CD14-positive monocyte (primary cell): ENCODE results near the gene APBA2. TPM values are rescaled to one million over a fixed set of nuclear protein-coding genes. Genes with fewer than 3 reads are reported as not detected.

Experiments
- DNase-seq, 3 donors: peaks; one replicate each; pipeline ENCODE4 v3.0.0-alpha.2; 2011 to 2022
- H2AFZ ChIP-seq: 2 replicates; pipeline ENCODE4 v1.6.0; 2012; ENCODE audit warnings: mild to moderate bottlenecking, low read depth, low read length, inconsistent platforms; ENCODE audit not compliant: insufficient read depth, poor library complexity, severe bottlenecking
- H3K27ac ChIP-seq, 2 donors: 1 replicate in 1 of 2; 2 replicates in 1 of 2; pipeline ENCODE4 v1.5.1; 2012 to 2013; ENCODE audit warnings: low read length in 2 of 2, control low read depth in 1 of 2, inconsistent platforms in 1 of 2, low read depth in 1 of 2, mild to moderate bottlenecking in 1 of 2
- H3K27me3 ChIP-seq, 2 donors: one replicate each; pipeline versions ENCODE4 v1.6.0 to v1.6.1; 2011 to 2013; ENCODE audit warnings: low read length in 2 of 2; ENCODE audit not compliant: control insufficient read depth in 2 of 2, insufficient read depth in 2 of 2
- H3K36me3 ChIP-seq, 2 donors: replicated peaks in 1 of 2; 1 replicate in 1 of 2; 2 replicates in 1 of 2; pipeline versions ENCODE4 v1.5.1 to v1.6.1; 2012 to 2013; ENCODE audit warnings: low read length in 2 of 2, control low read depth in 1 of 2, inconsistent platforms in 1 of 2, mild to moderate bottlenecking in 1 of 2; ENCODE audit not compliant: insufficient read depth in 2 of 2, control insufficient read depth in 1 of 2
- H3K4me1 ChIP-seq, 2 donors: 1 replicate in 1 of 2; 2 replicates in 1 of 2; pipeline versions ENCODE4 v1.5.1 to v1.6.1; 2012 to 2013; ENCODE audit warnings: low read length in 2 of 2, control low read depth in 1 of 2, inconsistent platforms in 1 of 2, mild to moderate bottlenecking in 1 of 2, moderate library complexity in 1 of 2; ENCODE audit not compliant: insufficient read depth in 2 of 2, control insufficient read depth in 1 of 2
- H3K4me2 ChIP-seq: replicated peaks from 2 replicates; pipeline ENCODE3; 2012; ENCODE audit warnings: low read length, moderate library complexity, mild to moderate bottlenecking; ENCODE audit not compliant: poor library complexity, severe bottlenecking; ENCODE audit errors: extremely low read depth
- H3K4me3 ChIP-seq, 3 experiments: fragments of 200-600 bp in 1 of 3; sonication (generic) in 1 of 3; replicated peaks in 1 of 3; 1 replicate in 2 of 3; 2 replicates in 1 of 3; pipeline ENCODE4 v1.5.1; 2011 to 2013; ENCODE audit warnings: low read length in 3 of 3, mild to moderate bottlenecking in 3 of 3, control low read depth in 2 of 3, low read depth in 2 of 3, inconsistent platforms in 1 of 3, moderate library complexity in 1 of 3
- H3K79me2 ChIP-seq: 2 replicates; pipeline ENCODE4 v1.6.0; 2012; ENCODE audit warnings: mild to moderate bottlenecking, control low read depth, inconsistent platforms, low read length, moderate library complexity; ENCODE audit not compliant: insufficient read depth
- H3K9ac ChIP-seq: 2 replicates; pipeline ENCODE4 v1.6.0; 2017; ENCODE audit warnings: low read length, mild to moderate bottlenecking; ENCODE audit not compliant: insufficient read depth, poor library complexity, severe bottlenecking
- H3K9me3 ChIP-seq, 2 donors: replicated peaks in 1 of 2; 1 replicate in 1 of 2; 2 replicates in 1 of 2; pipeline versions ENCODE4 v1.5.1 to v1.6.1; 2012 to 2013; ENCODE audit warnings: low read length in 2 of 2, control low read depth in 1 of 2; ENCODE audit not compliant: control insufficient read depth in 1 of 2, insufficient read depth in 1 of 2
- H4K20me1 ChIP-seq: 2 replicates; pipeline ENCODE4 v1.6.0; 2012; ENCODE audit warnings: mild to moderate bottlenecking, low read length, control low read depth, moderate library complexity; ENCODE audit not compliant: insufficient read depth
- H3K27ac Mint-ChIP-seq, 7 donors: one replicate each; pipeline ENCODE4 v1.8.0; 2020; ENCODE audit warnings: mild to moderate bottlenecking in 7 of 7, mixed read lengths in 7 of 7, moderate library complexity in 6 of 7, inconsistent platforms in 2 of 7
- H3K27me3 Mint-ChIP-seq, 3 donors: one replicate each; pipeline ENCODE4 v1.8.0; 2021 to 2022; ENCODE audit warnings: low read depth in 3 of 3, mild to moderate bottlenecking in 3 of 3, mixed read lengths in 3 of 3, moderate library complexity in 3 of 3, inconsistent platforms in 1 of 3
- H3K36me3 Mint-ChIP-seq, 2 donors: one replicate each; pipeline ENCODE4 v1.8.0; 2020; ENCODE audit warnings: mixed read lengths in 2 of 2, inconsistent platforms in 1 of 2, mild to moderate bottlenecking in 1 of 2
- H3K4me1 Mint-ChIP-seq: one replicate; pipeline ENCODE4 v1.8.0; 2020; ENCODE audit warnings: mild to moderate bottlenecking, mixed read lengths
- H3K4me3 Mint-ChIP-seq, 2 donors: one replicate each; pipeline ENCODE4 v1.8.0; 2020; ENCODE audit warnings: mild to moderate bottlenecking in 2 of 2, mixed read lengths in 2 of 2, moderate library complexity in 1 of 2
- H3K9me3 Mint-ChIP-seq, 7 donors: one replicate each; pipeline ENCODE4 v1.8.0; 2020 to 2022; ENCODE audit warnings: mixed read lengths in 7 of 7, mild to moderate bottlenecking in 6 of 7, moderate library complexity in 6 of 7, inconsistent platforms in 2 of 7
- CTCF ChIP-seq: fragments of 200-600 bp; IDR thresholded peaks from one replicate; pipeline ENCODE4 v1.8.0; 2022; ENCODE audit warnings: antibody characterized with exemption, mild to moderate bottlenecking
- WGBS: methylation state at CpG from one replicate; pipeline ENCODE4 v1.1.5; 2013; ENCODE audit warnings: missing lambda C conversion rate; ENCODE audit not compliant: insufficient coverage; 5-methylcytosine and 5-hydroxymethylcytosine counted together
- intact Hi-C, 2 donors: fragments of 100-400 bp; cut with micrococcal nuclease; formaldehyde crosslinking; loops; one replicate each; pipeline versions ENCODE4 v1.15.0 to v1.15.1; 2023
- polyA plus RNA-seq, 3 donors: library from polyadenylated mRNA; depleted of rRNA in 1 of 3; unstranded in 2 of 3; stranded (reverse) in 1 of 3; fragments of 300-500 nt in 2 of 3; fragments of >200 nt in 1 of 3; fragmentation: Illumina TruSeq in 2 of 3; gene quantifications; 1 replicate in 2 of 3; 2 replicates in 1 of 3; pipeline ENCODE4 v1.2.3, GENCODE V29; 2012 to 2021

APBA2 gene
- polyA plus RNA-seq, 3 donors = 0.30 TPM; not detected in 2

GRCh38 chr15:29046977-29047376 is 161.2 kb downstream of the APBA2 start:
- Histone ChIP-seq H4K20me1 (no peaks in the 10 kb centered on the region), H3K4me3 (no peak overlapping the region), H3K27ac (no peak overlapping the region), H3K4me1 (no peaks in the 10 kb centered on the region), H3K36me3 (no peaks in the 10 kb centered on the region), H3K9me3 (no peaks in the 10 kb centered on the region), H2AFZ (no peak overlapping the region), H3K27me3 (no peaks in the 10 kb centered on the region), H3K79me2 (no peaks in the 10 kb centered on the region), H3K9ac (no peak overlapping the region), H3K4me2 (no peak overlapping the region)
- Mint-ChIP-seq H3K9me3 (peaks cover 0 to 13% (median 0%) of the 10 kb centered on the region in 7 donors), H3K27ac (no peak overlapping the region), H3K4me3 (no peak overlapping the region), H3K27me3 (peaks cover 0 to 8% (median 6%) of the 10 kb centered on the region in 3 donors), H3K36me3 (no peaks in the 10 kb centered on the region), H3K4me1 (no peaks in the 10 kb centered on the region)
- TF ChIP-seq CTCF = no peak
- no peak for DNase-seq
- intact Hi-C loops = no loop called here
- 88% methylated on average over 2 of the region's 5 CpGs for WGBS

GRCh38 chr15:29048011-29048410 is 162.2 kb downstream of the APBA2 start:
- H3K4me3 Mint-ChIP-seq = no peak overlapping the region
- no peak overlapping the region for H2AFZ ChIP-seq
- H3K36me3 ChIP-seq = no peaks in the 10 kb centered on the region
- intact Hi-C loops = no loop called here
- no peaks in the 10 kb centered on the region for H3K36me3 Mint-ChIP-seq
- no peak overlapping the region for H3K9ac ChIP-seq
- no peak overlapping the region for H3K4me2 ChIP-seq
- H3K4me3 ChIP-seq = no peak overlapping the region
- H3K9me3 ChIP-seq = peaks cover 0 to under 1% of the 10 kb centered on the region in 2 donors
- no peak for DNase-seq
- H3K9me3 Mint-ChIP-seq = peaks cover under 1 to 17% (median 3%) of the 10 kb centered on the region in 7 donors
- H3K4me1 Mint-ChIP-seq = no peaks in the 10 kb centered on the region
- H4K20me1 ChIP-seq = no peaks in the 10 kb centered on the region
- TF ChIP-seq CTCF = no peak
- no peak overlapping the region for H3K27ac Mint-ChIP-seq
- H3K27me3 ChIP-seq = no peaks in the 10 kb centered on the region
- no peaks in the 10 kb centered on the region for H3K4me1 ChIP-seq
- peaks cover 0 to 6% (median 5%) of the 10 kb centered on the region in 3 donors for H3K27me3 Mint-ChIP-seq
- no peak overlapping the region for H3K27ac ChIP-seq
- WGBS = 86% methylated on average over 1 of the region's 9 CpGs
- no peaks in the 10 kb centered on the region for H3K79me2 ChIP-seq
